Measurements from ENCODE around the gene HINFP. TPM values are rescaled to one million over a fixed set of nuclear protein-coding genes. Genes with fewer than 3 reads are reported as not detected.

Gene HINFP
- total RNA-seq, 1 experiment from 2014 or later: 23.4 TPM

GRCh38 chr11:119103793-119104192, 17.6 kb upstream of the HINFP start:
- DNase-seq (ENCODE audit: unreplicated experiment): no peak
- no TSS peak for BruUV-seq (replicated peaks)
- Mint-ChIP-seq H3K36me3 (ENCODE audit: insufficient read depth, unreplicated experiment) (peaks cover 15% of the 10 kb centered on the region), H3K4me1 (ENCODE audit: insufficient read depth, unreplicated experiment) (peaks cover 20% of the 10 kb centered on the region), H3K27ac (ENCODE audit: low read depth, unreplicated experiment) (peak overlapping the region; percentile 99), H3K9me3 (ENCODE audit: unreplicated experiment) (no peaks in the 10 kb centered on the region), H3K27me3 (ENCODE audit: insufficient read depth, unreplicated experiment) (no peaks in the 10 kb centered on the region), H3K4me3 (ENCODE audit: unreplicated experiment) (peak overlapping the region; percentile 33)
- ChIA-PET CTCF (interaction anchor here (0.6 to 1.6 kb wide), 2 partner anchors 9 to 19 kb away, joined by 3 to 7 read pairs; no protein-coding TSS in a partner anchor), POLR2A (interaction anchor here (2.2 to 9.3 kb wide), 3 partner anchors 17 to 86 kb away, joined by 22 to 149 read pairs (median 35); partner anchors contain the start of genes HINFP, RPS25, TRAPPC4 and VPS11)
- TF ChIP-seq, protein P1, sequence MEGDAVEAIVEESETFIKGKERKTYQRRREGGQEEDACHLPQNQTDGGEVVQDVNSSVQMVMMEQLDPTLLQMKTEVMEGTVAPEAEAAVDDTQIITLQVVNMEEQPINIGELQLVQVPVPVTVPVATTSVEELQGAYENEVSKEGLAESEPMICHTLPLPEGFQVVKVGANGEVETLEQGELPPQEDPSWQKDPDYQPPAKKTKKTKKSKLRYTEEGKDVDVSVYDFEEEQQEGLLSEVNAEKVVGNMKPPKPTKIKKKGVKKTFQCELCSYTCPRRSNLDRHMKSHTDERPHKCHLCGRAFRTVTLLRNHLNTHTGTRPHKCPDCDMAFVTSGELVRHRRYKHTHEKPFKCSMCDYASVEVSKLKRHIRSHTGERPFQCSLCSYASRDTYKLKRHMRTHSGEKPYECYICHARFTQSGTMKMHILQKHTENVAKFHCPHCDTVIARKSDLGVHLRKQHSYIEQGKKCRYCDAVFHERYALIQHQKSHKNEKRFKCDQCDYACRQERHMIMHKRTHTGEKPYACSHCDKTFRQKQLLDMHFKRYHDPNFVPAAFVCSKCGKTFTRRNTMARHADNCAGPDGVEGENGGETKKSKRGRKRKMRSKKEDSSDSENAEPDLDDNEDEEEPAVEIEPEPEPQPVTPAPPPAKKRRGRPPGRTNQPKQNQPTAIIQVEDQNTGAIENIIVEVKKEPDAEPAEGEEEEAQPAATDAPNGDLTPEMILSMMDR (IDR thresholded peaks at IDR 0.05; ENCODE audit: unreplicated experiment): no peak
- intact Hi-C loops (cut with micrococcal nuclease): loop anchor here (10.0 kb wide), 1 partner anchor 181 kb away; no protein-coding TSS in a partner anchor

DNA sequence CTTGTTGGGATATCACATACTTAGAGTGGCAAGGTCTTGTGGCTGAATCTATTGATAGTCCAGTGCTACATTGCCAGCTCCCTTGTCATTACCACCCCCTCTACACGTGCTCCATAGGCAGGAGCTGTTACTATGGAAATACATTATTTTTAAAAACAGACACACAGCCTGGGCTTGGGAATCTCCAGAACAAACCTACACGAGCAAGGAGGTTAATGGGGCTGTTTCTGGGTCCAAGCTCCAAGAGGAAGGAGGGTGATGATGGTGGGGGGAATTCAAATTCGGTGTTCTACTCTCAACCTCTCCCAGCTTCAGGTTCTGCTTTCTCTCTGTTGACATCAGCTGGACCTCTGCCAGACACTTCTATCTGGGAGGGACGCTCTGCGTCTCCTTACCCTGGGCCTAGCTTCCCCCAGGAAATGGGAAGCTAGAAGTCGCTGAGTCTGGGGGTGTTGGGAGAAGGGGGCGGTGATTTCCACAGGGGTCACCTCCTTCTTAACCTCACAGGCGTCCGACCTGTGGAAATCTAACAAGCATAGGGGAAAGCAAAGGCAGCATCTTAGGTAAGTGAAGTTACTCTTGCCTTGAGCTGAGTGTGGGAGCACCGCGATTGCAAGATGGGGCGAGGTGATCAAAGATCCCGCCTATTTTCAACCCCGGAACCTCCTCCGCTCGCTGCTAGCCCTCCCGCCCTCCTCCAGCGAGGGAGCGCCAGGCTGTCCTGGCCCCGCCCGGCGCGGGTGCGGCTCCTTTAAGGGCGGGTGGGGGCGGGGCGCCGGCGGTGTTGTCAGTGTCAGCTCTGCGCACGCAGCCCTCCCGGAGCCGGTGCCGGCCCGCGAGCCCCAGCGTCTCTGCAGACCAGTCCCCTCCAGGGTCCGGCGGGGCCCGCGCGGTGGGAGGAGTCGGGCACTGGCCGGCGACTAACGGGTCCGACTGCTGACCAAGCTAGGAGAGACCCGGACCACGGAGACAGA, 14.5 kb upstream of the HINFP start, which contains the start of gene C2CD2L:
TSS of gene C2CD2L (plus strand) at position 781 of the 974 bp plus-strand sequence. CDS start 398 bp downstream, outside the sequence.
- Mint-ChIP-seq H3K27ac (ENCODE audit: low read depth, unreplicated experiment) (peak within 1 kb of the TSS; percentile 88), H3K4me1 (ENCODE audit: insufficient read depth, unreplicated experiment) (peaks cover 7% of the 10 kb centered on the region), H3K36me3 (ENCODE audit: insufficient read depth, unreplicated experiment) (peaks cover 16% of the 10 kb centered on the region), H3K4me3 (ENCODE audit: unreplicated experiment) (peak within 1 kb of the TSS; percentile 76), H3K9me3 (ENCODE audit: unreplicated experiment) (no peaks in the 10 kb centered on the region), H3K27me3 (ENCODE audit: insufficient read depth, unreplicated experiment) (no peaks in the 10 kb centered on the region)
- peak; percentile 94 for DNase-seq (ENCODE audit: unreplicated experiment)
- TF ChIP-seq, protein P1 (IDR thresholded peaks at IDR 0.05; ENCODE audit: unreplicated experiment): no peak
- ChIA-PET POLR2A (interaction anchor here (0.5 to 9.3 kb wide), 23 partner anchors 9 to 316 kb away, joined by 3 to 149 read pairs (median 4); partner anchors contain the start of genes CENATAC, DDX6, HINFP and HMBS), CTCF (interaction anchor here (0.6 to 1.9 kb wide), 6 partner anchors 12 to 448 kb away, joined by 3 to 7 read pairs (median 4); partner anchors contain the start of gene CBL)
- intact Hi-C loops (cut with micrococcal nuclease): loop anchor here (10.0 kb wide), 1 partner anchor 178 kb away; no protein-coding TSS in a partner anchor
- TSS peak; percentile 71 for BruUV-seq (replicated peaks)

DNA sequence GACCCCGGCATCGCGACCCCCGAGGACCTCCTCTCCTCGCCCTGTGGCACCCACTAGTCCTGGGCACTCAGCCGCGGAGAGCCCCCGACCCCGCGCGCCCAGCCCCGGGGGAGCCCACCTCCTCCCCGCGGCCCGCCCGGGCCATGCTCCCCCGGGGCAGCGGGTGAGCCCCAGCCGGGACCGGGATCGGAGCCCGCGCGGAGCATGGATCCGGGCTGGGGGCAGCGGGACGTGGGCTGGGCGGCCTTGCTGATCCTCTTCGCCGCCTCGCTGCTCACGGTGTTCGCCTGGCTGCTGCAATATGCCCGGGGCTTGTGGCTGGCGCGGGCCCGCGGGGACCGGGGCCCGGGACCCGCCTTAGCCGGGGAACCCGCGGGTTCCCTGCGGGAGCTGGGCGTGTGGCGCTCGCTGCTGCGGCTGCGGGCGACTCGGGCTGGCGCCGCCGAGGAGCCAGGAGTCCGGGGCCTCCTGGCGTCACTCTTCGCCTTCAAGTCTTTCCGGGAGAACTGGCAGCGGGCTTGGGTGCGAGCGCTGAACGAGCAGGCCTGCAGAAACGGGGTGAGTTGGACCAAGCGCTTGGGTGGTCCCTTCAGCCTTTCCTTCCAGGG, 13.7 kb upstream of the HINFP start:
- CTCF ChIA-PET: interaction anchor here (1.5 to 1.9 kb wide), 2 partner anchors 37 to 89 kb away, joined by 6 to 7 read pairs; no protein-coding TSS in a partner anchor
- H3K27ac Mint-ChIP-seq (ENCODE audit: low read depth, unreplicated experiment): peak overlapping the region; percentile 57
- H3K4me1 Mint-ChIP-seq (ENCODE audit: insufficient read depth, unreplicated experiment): peaks cover 7% of the 10 kb centered on the region
- POLR2A ChIA-PET: interaction anchor here (0.6 to 9.3 kb wide), 15 partner anchors 10 to 317 kb away, joined by 3 to 149 read pairs (median 4); partner anchors contain the start of genes CENATAC, DDX6, HINFP and HMBS
- BruUV-seq (replicated peaks): no TSS peak
- intact Hi-C loops (cut with micrococcal nuclease): loop anchor here (1.0 to 10.0 kb wide), 2 partner anchors 14 to 177 kb away; partner anchors contain the start of gene HINFP
- no peaks in the 10 kb centered on the region for H3K9me3 Mint-ChIP-seq (ENCODE audit: unreplicated experiment)
- H3K36me3 Mint-ChIP-seq (ENCODE audit: insufficient read depth, unreplicated experiment): peaks cover 18% of the 10 kb centered on the region
- no peaks in the 10 kb centered on the region for H3K27me3 Mint-ChIP-seq (ENCODE audit: insufficient read depth, unreplicated experiment)
- peak overlapping the region; percentile 76 for H3K4me3 Mint-ChIP-seq (ENCODE audit: unreplicated experiment)
- no peak for DNase-seq (ENCODE audit: unreplicated experiment)
- TF ChIP-seq, protein P1 (IDR thresholded peaks at IDR 0.05; ENCODE audit: unreplicated experiment): no peak
